GM19372 (cell line): ENCODE results near the gene TMEM87B.

Experiments used
- ATAC-seq: cut with Tn5 transposase; IDR thresholded peaks from one replicate; pipeline ENCODE4 v1.9.1; 2021; ENCODE audit warnings: mild to moderate bottlenecking, low read depth, moderate library complexity; ENCODE audit not compliant: unreplicated experiment

Gene TMEM87B

DNA sequence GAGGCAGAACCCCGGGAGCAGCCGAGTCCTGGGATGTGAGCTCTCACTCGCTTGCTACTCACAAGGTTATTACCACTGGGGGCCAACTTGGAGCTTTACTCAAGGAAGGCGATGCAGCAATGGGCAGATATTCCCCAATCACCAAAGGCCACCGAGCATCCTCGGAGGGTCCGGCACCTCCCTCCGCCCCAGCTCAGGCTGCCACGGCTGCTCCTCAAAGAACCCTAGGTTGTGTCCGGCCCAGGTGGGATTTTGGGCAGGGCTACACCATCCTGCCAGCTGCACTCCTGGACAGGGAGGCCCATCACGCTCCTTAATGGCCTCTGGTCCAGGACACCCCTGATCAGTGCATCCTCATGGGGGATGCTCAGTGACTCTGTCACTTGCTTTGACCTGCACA, 107.9 kb downstream of the TMEM87B start:
- ATAC-seq: no peak

- no peak for ATAC-seq
Measured at GRCh38 chr2:112163541-112163981, 108.5 kb downstream of the TMEM87B start.

DNA sequence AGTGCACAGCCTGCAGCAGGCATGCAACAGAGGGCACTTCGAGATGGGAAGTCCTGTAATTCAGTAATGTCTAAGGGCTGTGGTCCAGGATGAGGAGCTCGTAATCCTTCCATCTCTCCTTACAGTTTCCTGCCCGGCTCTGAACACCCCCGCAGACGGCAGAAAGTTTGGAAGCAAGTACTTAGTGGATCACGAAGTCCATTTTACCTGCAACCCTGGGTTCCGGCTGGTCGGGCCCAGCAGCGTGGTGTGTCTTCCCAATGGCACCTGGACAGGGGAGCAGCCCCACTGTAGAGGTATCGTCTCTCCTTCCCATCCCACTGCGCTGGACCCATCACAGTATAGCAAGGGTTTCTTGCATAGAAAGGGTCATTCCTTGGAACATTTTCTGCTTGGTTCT, 109.8 kb downstream of the TMEM87B start:
- ATAC-seq: no peak

DNA sequence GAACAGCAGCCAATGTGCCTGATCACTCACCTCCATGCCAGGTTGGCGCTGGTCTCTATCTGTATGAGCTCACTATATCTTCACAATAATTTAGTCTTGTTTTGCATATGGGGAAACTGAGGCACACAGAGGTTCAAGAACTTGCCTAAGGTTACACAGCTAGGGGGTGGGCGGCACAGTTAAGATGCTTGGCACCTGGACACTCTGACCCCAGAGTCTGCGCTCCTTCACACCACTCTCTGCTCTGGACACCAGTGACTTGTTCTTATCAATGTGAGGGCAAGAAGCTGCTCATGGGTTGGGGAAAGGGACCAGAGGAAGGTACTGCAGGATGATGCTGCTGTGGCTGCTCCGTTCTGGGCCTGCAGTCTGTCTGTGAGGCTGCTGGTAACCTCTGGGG, 110.2 kb downstream of the TMEM87B start:
- ATAC-seq: no peak

DNA sequence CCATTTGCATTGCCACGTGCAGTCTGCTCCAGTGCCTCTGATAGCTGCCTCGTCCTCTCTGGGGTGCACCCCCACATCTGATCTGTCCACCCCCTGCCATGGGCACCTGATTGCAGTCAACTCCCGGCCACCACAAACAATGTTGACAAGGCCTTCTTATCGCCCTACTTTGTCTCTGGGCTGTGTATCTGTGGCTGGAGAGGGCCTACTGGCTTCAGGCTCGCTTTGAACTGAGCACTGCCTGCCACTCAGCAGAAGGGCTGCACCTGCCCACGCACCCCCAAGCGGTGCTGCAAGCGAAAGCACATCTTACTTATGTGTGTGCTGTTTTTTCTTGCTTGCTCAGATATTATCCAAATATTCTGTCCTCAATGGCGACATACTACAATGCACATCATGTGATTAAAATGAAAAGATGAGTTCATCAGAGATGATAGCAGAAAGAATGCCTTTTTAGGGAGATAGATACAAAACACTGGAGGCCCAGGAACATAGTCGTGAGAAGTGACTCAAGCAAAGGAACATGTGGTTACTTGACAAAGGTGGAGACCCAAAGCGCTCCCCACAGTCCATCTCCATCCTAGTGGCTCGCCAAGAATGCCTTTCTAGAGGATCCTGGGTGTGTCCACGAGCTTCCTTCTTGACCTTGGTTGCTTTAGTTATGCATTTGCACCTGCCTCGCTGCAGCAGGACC, 111.9 kb downstream of the TMEM87B start:
- ATAC-seq: no peak

DNA sequence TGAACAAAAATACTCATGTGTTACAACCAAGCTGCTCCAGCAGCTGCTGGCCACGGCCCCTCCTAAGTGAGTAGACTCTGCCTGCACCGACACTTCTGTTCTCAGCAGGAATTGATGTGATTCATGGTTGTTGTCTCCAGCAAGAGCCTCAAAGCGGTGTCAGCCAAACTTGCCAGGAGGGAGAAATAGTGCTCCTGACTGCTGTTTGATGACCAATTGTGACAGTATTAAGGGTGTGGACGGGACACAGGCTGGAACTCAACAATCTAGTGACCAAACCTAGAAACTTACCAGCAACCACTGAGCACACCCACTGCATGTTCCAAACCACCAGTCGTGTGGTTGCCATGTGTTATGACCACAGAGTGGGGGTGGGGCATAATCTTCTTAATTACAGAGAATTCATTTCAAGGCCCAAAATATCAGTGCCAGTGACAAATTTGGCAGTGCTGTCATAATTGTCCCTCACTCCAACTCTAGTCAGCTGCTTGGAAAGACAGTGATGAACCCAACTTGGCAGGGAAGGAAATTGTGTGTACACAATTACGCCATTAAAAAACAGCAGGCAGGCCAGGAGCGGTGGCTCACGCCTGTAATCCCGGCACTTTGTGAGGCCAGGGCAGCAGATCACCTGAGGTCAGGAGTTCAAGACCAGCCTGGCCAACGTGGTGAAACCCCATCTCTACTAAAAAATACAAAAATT, 113.5 kb downstream of the TMEM87B start:
- no peak for ATAC-seq
